ENCODE data around the gene SRGAP1.
"Not testable (repeated sequence)": the region's sequence is repeated elsewhere in the genome, so short reads cannot be mapped to it uniquely, and the experiment has no call there.

SRGAP1 gene

DNA sequence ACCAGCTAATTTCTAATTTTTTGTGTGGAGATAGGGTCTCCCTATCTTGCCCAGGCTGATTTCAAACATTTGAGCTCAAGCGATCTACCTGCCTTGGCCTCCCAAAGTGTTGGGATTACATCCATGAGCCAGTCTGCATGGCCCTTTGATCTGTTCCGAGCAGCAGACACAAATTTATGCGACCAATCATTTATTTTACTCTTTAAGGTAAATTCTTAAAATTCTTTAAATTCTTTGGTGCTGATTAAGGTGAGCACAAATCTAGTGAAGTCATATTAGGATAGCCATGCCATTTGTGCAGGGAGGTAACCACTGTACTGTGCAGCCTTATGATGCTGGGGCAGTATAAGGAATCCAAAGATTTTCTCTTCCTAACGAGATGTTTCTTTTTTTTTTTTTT lies 135.7 kb downstream of the SRGAP1 start:
- DNase-seq, result no peak

GRCh38 chr12:63981343-63981742 lies 136.8 kb downstream of the SRGAP1 start:
- DNase-seq, result no peak

GRCh38 chr12:63982604-63983295 lies 138.2 kb downstream of the SRGAP1 start:
- DNase-seq, result no peak

DNA sequence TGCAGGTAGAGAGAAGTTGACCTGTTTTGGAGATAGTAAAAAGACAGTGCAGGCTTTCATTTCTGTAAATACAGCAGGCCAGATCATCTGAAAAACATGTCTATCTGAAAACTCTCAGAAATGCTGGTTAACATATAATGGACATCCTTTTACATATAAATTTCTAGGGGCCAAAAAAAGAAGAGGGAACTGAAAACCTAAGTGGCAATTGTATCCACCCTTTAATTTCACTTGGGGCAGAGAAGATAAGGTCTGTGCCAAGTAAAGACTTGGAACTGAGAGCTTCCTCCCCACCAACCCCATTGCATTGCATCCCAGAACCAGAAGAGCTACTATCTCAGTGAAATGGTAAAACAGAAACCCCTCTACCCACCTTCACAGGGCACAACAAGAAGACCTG lies 141.0 kb downstream of the SRGAP1 start:
- DNase-seq, result no peak

DNA sequence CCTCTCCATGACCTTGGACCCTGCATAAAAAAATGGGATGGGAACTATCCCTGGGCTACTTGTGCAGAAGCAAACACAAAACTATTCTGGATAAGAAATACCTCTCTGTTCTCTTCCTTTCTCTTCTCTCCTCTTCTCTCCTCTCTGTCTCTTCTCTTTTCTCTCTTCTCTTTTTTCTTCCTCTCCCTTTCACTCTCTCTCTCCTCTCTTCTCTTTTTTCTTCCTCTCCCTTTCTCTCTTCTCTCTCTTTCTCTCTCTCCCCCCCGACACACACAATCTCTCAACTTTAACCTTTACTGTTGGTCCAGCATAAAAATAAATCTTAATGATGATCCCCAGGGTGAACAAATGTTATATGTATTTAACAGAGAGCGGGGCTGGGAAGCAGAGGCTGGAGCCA lies 141.4 kb downstream of the SRGAP1 start:
- no peak for DNase-seq

GRCh38 chr12:63989301-63989845 lies 144.9 kb downstream of the SRGAP1 start:
- no peak for DNase-seq

GRCh38 chr12:63990828-63991547 lies 146.5 kb downstream of the SRGAP1 start:
- DNase-seq, result no peak

GRCh38 chr12:63994704-63995103 lies 150.2 kb downstream of the SRGAP1 start:
- no peak for DNase-seq

DNA sequence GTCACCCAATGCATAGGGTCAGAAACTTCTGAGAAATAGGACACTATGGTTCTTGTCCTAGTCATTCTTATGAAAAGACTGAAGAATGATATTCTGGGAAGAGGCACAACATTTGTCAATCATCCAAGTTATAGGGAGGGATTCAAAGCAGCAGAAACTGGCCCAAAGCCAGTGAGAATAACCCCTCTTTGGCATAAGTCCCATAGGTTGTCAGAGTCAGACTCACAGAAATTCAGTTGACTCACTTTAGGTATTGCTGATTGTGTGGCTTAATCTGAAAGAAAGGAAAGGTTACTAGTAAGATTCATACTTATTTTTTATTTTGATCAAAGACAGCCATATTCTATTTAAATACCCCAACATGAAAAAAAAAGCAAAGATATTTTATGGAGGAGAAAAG lies 151.0 kb downstream of the SRGAP1 start:
- DNase-seq, result no peak

DNA sequence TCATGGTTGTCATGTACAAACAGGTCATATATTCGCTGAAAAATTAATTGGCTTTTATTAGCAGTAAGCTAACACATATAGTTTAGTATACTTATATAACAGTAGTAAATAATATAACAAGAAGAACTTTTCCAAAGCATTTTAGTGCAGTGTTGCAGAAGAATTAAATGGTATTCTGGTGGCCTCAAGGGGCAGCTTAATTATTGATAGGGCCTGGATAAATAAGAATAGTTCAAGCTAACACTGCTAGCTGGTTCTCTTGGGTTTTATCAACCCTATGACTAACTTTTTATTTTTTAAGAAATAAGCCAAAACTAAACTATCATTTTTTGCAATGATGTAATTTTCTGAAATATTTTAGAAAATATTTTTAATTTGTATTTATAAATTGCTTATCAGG lies 152.1 kb downstream of the SRGAP1 start:
- no peak for DNase-seq

DNA sequence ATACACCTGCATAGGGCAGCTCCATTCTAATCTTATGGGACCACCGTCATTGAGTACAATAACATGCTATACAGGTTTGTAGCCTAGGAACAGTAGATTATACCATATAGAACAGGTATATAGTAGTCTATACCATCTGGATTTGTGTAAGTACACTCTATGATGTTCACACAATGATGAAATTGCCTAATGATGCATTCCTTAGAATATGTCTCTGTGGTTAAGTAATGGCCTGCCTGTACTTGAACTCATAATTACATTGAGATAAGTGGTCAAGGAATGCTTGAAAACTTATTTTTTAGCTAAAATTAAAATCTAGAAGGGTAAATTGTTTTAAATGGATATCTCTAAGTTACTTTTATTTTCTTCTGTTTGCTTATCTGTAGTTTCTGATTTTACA lies 152.7 kb downstream of the SRGAP1 start:
- DNase-seq, result no peak

DNA sequence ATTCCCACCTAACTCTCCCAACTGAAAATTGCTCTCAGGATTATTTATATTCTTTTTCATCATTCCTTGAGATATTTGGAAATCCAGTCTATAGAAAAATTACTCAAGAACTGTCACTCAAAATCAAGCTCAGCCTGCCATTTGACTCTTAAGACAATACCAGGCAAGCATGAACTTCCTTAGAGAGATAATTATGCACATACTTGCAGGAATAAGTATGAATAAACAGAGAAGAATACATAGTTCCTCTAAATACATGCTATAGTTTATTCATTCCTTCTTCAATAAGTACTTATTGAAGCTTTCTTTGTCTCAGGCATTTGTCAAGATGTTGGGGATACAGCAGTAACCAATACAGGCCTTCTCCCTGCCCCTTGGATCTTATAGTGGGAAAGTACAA lies 154.1 kb downstream of the SRGAP1 start:
- no peak for DNase-seq

DNA sequence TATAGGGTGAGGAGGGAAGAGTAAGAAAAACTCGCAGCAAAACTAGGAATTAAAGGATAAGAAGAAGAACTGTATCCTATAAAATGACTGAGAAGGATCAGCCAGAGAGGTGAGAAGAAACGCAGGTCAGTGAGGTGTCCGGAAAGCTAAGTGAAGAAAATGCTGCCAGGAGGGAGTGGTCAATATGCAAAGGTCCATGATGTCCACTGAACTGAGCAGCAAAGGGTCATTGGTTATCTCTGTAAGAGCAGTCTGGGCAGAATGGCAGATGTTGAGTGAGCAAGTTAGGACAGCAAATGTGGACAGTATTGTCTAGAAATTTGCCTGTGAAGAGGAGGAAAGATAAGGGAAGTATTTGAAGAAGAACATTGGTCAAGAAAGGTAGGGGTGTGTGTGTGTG lies 155.4 kb downstream of the SRGAP1 start:
- no peak for DNase-seq

DNA sequence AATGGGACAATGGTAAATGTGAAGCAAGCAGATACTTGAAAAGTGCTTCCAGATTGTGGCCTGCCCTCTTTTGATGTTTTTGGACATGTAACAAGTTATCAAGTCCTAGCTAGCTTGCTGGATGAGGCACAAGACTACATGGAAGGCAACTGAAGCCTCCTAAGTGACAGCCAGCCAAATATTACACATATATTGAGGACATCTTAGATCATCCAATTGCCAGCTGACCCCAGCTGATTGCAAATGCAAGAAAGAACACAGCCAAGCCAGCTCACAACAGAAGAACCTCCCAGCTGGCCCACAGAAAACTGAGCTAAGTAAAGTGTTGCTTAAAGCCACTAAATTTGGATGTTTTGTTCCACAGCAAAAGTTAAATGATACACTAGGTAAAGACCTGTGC lies 156.9 kb downstream of the SRGAP1 start:
- DNase-seq, result no peak

GRCh38 chr12:64004641-64005040 lies 160.1 kb downstream of the SRGAP1 start:
- DNase-seq, result no peak

DNA sequence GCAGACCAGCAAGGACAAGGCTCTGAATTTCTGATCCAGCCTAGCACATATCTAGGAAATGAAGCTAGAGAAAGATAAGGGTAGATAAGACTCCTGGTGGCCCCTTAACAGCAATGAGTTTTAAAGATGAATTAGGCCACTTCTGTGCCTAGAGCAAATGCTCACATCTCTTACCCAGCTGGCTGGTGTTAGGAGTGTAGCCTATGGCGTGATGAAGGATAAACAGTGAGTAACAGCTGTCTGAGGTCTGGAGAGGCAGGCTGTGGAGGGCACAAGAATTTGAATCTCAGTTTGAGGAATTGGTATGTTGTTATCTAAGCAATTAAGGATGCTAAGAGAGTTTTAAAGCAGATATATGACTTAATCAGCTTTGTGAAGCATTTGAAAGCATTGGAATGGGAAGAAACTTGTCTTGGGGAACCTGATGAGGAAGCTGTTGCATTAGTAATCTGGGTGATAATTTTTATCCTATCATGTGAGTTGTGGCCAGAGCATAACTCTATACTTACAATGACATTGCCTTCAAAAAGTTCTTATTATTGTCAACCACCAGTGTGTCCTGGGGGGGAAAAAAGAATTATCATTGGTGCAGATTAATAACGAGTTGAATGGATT lies 161.8 kb downstream of the SRGAP1 start:
- no peak for DNase-seq

DNA sequence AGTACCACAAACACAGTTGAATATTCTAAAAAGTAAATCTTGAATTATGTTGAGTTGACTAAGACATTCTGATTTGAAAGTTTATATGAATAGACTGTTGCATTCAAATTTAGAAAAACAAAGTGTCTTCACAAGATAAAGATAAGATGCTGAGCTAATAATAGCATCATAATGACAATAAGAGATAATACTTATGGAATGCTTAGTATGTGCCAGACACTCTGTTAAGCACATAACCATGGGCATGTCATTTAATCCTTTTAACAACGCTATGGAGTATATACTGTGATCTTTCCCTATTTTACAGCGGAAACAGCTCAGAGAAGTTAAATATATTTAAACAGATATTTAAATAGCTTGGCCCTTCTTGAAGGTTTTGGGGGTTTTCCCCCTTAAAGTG lies 163.4 kb downstream of the SRGAP1 start:
- DNase-seq, result no peak

DNA sequence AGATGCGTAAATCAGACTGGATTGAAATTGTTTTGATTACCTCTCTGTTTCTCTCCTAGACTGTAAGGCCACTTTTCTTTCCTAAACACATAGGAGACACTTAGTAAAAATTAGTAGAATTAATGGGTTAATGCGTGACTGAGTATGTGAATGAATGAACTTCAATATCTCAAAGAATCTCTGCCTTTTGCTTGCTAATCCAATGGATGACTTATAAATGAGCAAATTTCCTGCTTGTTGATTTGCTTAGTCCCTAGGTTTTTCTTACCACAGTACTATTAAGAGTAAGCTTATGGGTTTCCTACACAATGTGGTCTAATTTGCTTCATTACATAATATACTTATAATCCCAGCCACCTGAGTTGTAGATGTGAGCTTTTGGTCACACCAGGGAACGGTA lies 164.1 kb downstream of the SRGAP1 start:
- DNase-seq, result no peak

GRCh38 chr12:64009321-64010068 lies 165.0 kb downstream of the SRGAP1 start:
- DNase-seq, result no peak

GRCh38 chr12:64010069-64010686 lies 165.7 kb downstream of the SRGAP1 start:
- DNase-seq, result no peak

GRCh38 chr12:64016521-64016920 lies 172.0 kb downstream of the SRGAP1 start:
- DNase-seq, result no peak

GRCh38 chr12:64018116-64018515 lies 173.6 kb downstream of the SRGAP1 start:
- DNase-seq, result not testable (repeated sequence)

DNA sequence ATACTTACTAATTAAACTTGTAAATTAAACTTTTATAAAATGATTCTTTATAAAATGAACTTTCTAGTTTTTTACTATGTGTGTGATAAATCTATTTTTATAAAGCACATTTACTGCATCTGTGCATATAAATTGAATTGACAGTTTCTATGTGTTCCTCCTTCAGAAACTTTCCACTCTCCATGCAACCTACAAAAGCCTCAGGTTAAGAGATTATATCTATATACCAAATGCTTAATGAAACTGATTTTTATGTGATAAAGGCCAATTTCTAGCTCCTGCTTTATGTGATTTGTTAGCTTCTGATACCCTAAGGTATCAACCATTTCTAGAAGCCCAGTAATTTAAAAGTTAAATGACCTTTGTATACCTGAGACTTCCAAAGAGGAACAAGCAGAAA lies 174.0 kb downstream of the SRGAP1 start:
- no peak for DNase-seq

Measured in GF-D8 (cell line).